Measurements from ENCODE around the gene SLC28A3.
"Not testable (repeated sequence)": the region's sequence is repeated elsewhere in the genome, so short reads cannot be mapped to it uniquely, and the experiment has no call there.

The SLC28A3 gene

GRCh38 chr9:84340535-84340934, at the start of gene SLC28A3:
SLC28A3 (minus strand) TSS chr9:84340758; CDS start chr9:84340633, 125 bp downstream.
- in situ Hi-C loops (cut with MboI; ENCODE audit: low sequenced_read_pairs): no loop called here

GRCh38 chr9:84390254-84390653, 49.7 kb upstream of the SLC28A3 start:
- in situ Hi-C loops (cut with MboI; ENCODE audit: low sequenced_read_pairs): not testable (repeated sequence)

- in situ Hi-C loops (cut with MboI; ENCODE audit: low sequenced_read_pairs): no loop called here
These were observed 47.3 kb upstream of the SLC28A3 start for GRCh38 chr9:84387821-84388220.

GRCh38 chr9:84386753-84387152, 46.2 kb upstream of the SLC28A3 start:
- in situ Hi-C loops (cut with MboI; ENCODE audit: low sequenced_read_pairs): no loop called here

- in situ Hi-C loops (cut with MboI; ENCODE audit: low sequenced_read_pairs): no loop called here
These were observed 45.0 kb upstream of the SLC28A3 start for GRCh38 chr9:84385386-84386040.

GRCh38 chr9:84384617-84385016, 44.1 kb upstream of the SLC28A3 start:
- in situ Hi-C loops (cut with MboI; ENCODE audit: low sequenced_read_pairs): no loop called here

- in situ Hi-C loops (cut with MboI; ENCODE audit: low sequenced_read_pairs): no loop called here
These were observed 42.6 kb upstream of the SLC28A3 start for GRCh38 chr9:84383178-84383577.

- in situ Hi-C loops (cut with MboI; ENCODE audit: low sequenced_read_pairs): no loop called here
These were observed 42.2 kb upstream of the SLC28A3 start for GRCh38 chr9:84382720-84383119.

- in situ Hi-C loops (cut with MboI; ENCODE audit: low sequenced_read_pairs): no loop called here
These were observed 41.0 kb upstream of the SLC28A3 start for GRCh38 chr9:84381508-84381907.

- in situ Hi-C loops (cut with MboI; ENCODE audit: low sequenced_read_pairs): no loop called here
These were observed 39.2 kb upstream of the SLC28A3 start for GRCh38 chr9:84379740-84380139.

- in situ Hi-C loops (cut with MboI; ENCODE audit: low sequenced_read_pairs): no loop called here
These were observed 35.4 kb upstream of the SLC28A3 start for GRCh38 chr9:84375954-84376353.

- in situ Hi-C loops (cut with MboI; ENCODE audit: low sequenced_read_pairs): no loop called here
These were observed 34.0 kb upstream of the SLC28A3 start for GRCh38 chr9:84374516-84374915.

GRCh38 chr9:84374013-84374412, 33.5 kb upstream of the SLC28A3 start:
- in situ Hi-C loops (cut with MboI; ENCODE audit: low sequenced_read_pairs): no loop called here

- in situ Hi-C loops (cut with MboI; ENCODE audit: low sequenced_read_pairs): no loop called here
These were observed 31.2 kb upstream of the SLC28A3 start for GRCh38 chr9:84371737-84372136.

GRCh38 chr9:84368601-84369000, 28.0 kb upstream of the SLC28A3 start:
- in situ Hi-C loops (cut with MboI; ENCODE audit: low sequenced_read_pairs): no loop called here

GRCh38 chr9:84367726-84368125, 27.2 kb upstream of the SLC28A3 start:
- in situ Hi-C loops (cut with MboI; ENCODE audit: low sequenced_read_pairs): not testable (repeated sequence)

- in situ Hi-C loops (cut with MboI; ENCODE audit: low sequenced_read_pairs): no loop called here
These were observed 26.1 kb upstream of the SLC28A3 start for GRCh38 chr9:84366683-84367082.

- in situ Hi-C loops (cut with MboI; ENCODE audit: low sequenced_read_pairs): not testable (repeated sequence)
These were observed 24.4 kb upstream of the SLC28A3 start for GRCh38 chr9:84364894-84365490.

- in situ Hi-C loops (cut with MboI; ENCODE audit: low sequenced_read_pairs): no loop called here
These were observed 21.1 kb upstream of the SLC28A3 start for GRCh38 chr9:84361645-84362044.

GRCh38 chr9:84357275-84357674, 16.7 kb upstream of the SLC28A3 start:
- in situ Hi-C loops (cut with MboI; ENCODE audit: low sequenced_read_pairs): no loop called here

GRCh38 chr9:84354035-84354434, 13.5 kb upstream of the SLC28A3 start:
- in situ Hi-C loops (cut with MboI; ENCODE audit: low sequenced_read_pairs): no loop called here

- in situ Hi-C loops (cut with MboI; ENCODE audit: low sequenced_read_pairs): no loop called here
These were observed 9.1 kb upstream of the SLC28A3 start for GRCh38 chr9:84349671-84350070.

GRCh38 chr9:84343111-84343521, 2.6 kb upstream of the SLC28A3 start:
- in situ Hi-C loops (cut with MboI; ENCODE audit: low sequenced_read_pairs): no loop called here
